Prostate gland (tissue), 2 donors: ENCODE measurements around the gene APOO.

Source experiments
- CTCF ChIP-seq, 4 experiments: fragments of 200-600 bp in 2 of 4; fragments of 450-650 bp in 2 of 4; sonication (generic) in 2 of 4; IDR thresholded peaks; 1 replicate in 3 of 4; 2 replicates in 1 of 4; pipeline ENCODE4 v1.5.1; 2016 to 2019; ENCODE audit warnings: antibody characterized with exemption in 4 of 4, mild to moderate bottlenecking in 2 of 4, moderate library complexity in 2 of 4
- POLR2A ChIP-seq: fragments of 450-650 bp; IDR thresholded peaks from one replicate; pipeline ENCODE4 v1.6.1; 2016; ENCODE audit warnings: antibody characterized with exemption, mild to moderate bottlenecking
- POLR2AphosphoS5 ChIP-seq: sonication (generic); formaldehyde crosslinking; IDR thresholded peaks from one replicate; pipeline ENCODE4 v1.6.1; 2017; ENCODE audit warnings: antibody characterized with exemption

GRCh38 chrX:23939203-23939602 is 31.5 kb upstream of the APOO start:
- TF ChIP-seq POLR2A (no peak), CTCF (IDR thresholded peaks at IDR 0.05) (no peak), POLR2AphosphoS5 (no peak)
